Urothelium cell line (cell line): ENCODE data around the gene LOXL3.
A peak's percentile ranks its signal among the peaks of the same experiment; 100 is the strongest.
"Not testable (repeated sequence)": the region's sequence is repeated elsewhere in the genome, so short reads cannot be mapped to it uniquely, and the experiment has no call there.

Experiments
- DNase-seq: peaks from one replicate; pipeline ENCODE4 v3.0.0; 2011; ENCODE audit warnings: low spot score, mixed read lengths
- FAIRE-seq: peaks from 2 replicates; lab custom pipeline; 2011; peaks lifted over from hg19 to GRCh38; lab: Jason Lieb, UNC

Gene LOXL3

DNA sequence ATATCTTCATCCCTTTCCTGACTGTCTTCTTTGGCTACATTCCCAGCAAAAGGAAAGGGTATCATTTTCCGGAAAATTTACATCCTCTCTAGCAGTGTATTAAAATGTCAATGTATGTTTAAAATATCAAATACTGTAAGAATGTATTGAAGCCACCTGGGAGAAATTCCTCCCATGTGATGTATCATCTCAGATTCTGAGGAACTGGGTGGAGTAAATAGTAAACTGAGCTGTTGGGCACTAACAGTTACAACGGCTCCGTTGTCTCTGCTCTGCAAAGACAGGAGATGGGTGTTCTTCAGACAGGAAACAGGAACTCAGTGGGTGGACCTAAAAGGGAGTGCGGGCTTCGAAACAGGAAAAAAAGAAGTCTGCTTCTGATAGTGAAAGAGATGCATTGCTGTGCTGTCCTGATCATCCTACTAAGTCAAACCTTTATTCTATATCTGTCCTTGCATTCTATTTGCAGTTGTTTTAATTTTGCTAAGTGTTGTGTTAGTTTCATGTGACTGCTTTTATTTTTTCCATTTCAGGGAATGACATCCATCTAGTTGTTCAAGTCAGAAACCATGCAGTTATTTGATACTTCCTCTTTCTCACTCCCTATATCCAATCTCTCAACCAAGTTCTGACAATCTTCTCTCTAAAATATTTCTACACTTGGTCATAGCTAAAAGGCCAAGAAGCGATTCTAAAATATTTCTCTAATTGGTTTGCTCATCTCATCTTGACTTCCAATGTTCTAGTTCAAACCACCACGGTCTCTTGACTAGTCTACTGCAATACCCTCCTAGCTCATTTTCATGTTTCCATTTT lies 20.2 kb upstream of the LOXL3 start:
- FAIRE-seq (no peak), DNase-seq (peak; percentile 84)

DNA sequence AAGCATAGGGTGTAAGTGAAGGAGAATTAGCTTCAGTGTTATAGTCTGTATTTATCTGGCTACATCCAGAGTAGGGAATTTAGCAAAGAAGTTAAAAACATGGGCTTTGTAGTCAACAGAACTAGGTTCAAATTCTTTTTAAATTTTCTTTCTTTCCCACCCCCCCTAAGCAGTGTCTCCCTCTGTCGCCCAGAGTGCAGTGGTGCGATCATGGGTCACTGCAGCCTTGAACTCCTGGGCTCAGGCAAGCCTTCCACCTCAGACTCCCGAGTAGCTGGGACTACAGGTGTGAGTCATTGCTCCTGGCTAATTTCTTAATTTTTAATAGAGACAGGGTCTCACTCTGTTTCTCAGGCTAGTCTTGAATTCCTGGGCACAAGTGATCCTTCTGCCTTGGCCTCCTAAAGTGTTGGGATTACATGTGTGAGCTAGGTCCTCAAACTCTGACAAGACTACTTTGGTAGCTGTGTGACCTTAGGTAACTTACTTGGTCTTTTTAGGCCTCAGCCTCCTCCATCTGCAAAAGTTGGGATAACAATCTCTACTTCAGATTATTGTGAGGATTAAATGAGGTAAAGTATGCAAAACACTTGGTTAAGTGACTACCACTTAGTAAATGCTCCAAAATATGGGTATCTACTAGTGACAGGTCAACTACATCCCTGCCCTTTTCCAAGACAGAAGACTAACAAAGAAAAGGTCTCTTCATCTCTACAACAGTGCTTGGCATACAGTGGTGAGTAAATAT lies 18.6 kb upstream of the LOXL3 start:
- no peak for FAIRE-seq
- DNase-seq, result no peak

- FAIRE-seq (no peak), DNase-seq (no peak)
These were observed 17.3 kb upstream of the LOXL3 start for GRCh38 chr2:74571058-74571457.

DNA sequence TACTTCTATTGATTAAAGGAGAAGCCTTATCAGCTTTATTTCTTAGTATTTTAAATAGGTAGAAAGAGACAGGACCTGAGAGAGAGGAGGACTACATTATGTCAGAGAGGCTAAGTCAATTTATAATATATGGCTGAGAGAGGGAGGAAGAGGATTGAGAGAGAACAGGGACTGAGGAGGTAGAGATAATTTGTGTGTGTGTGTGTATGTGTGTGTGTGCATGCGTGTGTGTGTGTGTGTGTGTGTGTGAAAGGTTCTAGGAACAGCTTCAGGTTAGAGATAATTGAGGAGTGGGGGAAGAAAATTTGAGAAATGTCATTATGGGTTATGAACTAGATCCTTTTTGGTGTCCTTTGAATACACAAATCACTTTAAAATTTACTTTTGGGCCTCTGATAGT lies 15.9 kb upstream of the LOXL3 start:
- DNase-seq (no peak), FAIRE-seq (no peak)

DNA sequence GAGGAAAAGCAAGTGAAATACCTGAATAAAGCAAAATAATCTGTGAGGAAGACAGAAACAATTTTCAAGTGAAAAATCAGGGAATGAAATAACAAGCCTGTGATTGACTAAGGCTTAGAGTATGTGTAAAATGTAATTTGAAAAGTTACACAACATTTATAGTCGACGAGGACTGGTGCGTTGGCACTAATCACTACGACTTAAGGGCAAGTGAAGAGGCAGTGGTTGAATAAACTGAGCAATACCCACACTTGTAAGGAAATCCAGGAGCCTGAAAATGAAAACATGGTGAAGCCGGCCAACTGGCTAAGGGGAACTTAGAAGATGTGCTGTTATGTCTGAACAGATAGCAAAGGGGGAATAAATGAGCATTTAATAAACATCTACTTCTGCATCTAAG lies 14.1 kb upstream of the LOXL3 start:
- DNase-seq (no peak), FAIRE-seq (no peak)

DNA sequence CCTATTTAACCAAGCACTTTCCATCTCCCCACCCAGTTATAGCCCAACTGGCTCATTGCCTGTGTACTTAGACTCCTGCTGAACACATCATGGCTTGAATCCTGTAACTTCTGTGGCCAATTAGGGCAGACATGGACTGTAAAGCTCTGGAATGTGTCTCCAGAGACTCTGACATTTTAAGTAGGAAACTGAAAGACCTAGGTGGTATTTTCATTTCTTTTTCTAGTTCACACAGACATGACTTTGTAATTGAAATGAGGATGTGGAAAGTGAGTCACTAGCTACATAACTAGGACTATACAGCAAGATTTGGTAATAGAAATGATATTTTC lies 13.0 kb upstream of the LOXL3 start:
- no peak for FAIRE-seq

GRCh38 chr2:74566076-74566753 lies 12.5 kb upstream of the LOXL3 start:
- FAIRE-seq, result no peak
- DNase-seq, result no peak

More for the DNA sequence above, 13.0 kb upstream of the LOXL3 start:
- DNase-seq, result no peak

GRCh38 chr2:74564222-74564621 lies 10.5 kb upstream of the LOXL3 start:
- DNase-seq, result no peak
- no peak for FAIRE-seq

GRCh38 chr2:74562126-74562775 lies 8.5 kb upstream of the LOXL3 start:
- no peak for DNase-seq
- FAIRE-seq, result peak; percentile 74

GRCh38 chr2:74561022-74561421 lies 7.3 kb upstream of the LOXL3 start:
- DNase-seq, FAIRE-seq: not testable (repeated sequence)

DNA sequence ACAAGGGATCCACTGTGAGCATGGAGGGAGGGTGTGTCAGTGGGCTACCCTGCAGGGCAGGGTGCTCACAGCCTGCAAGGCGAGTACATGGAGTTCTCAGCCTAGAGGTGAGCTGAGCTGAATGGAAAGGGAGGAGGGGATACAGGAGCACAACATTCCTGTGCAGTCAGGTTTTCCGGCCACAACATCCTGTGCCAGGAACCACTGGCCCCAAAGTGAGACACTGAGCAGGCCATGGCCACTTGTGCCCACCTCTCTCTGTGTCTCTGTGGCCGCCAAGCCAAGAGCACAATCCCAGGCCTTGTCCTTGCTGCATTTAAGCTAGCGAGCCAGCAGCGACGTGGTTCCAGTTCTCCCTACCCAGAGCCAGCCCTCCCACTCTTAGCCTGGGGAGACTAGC lies 6.8 kb upstream of the LOXL3 start:
- peak; percentile 77 for DNase-seq
- FAIRE-seq, result peak; percentile 89

DNA sequence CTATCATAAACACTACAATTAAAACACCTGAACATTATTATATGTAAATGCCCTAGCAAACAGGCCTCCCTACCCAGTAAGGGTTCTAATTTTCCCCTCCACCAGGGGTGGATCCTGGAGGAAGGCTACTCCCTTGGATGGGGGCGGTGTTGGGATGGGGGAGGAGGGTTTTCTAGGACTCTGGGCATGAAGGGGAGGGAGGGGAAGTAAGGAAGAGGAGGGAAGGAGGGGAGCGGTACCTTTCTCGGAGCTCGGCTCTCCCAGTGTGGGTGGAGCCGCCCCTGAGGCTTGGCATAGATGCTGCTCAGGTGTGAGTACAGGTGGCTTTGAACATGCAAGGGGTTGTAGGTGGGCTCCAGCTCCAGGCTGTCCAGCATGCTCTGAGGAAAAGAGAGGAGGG lies 6.2 kb upstream of the LOXL3 start:
- no peak for DNase-seq
- peak; percentile 5 for FAIRE-seq

GRCh38 chr2:74558284-74559230 lies 4.8 kb upstream of the LOXL3 start:
- FAIRE-seq (no peak), DNase-seq (no peak)

GRCh38 chr2:74556831-74557370 lies 3.2 kb upstream of the LOXL3 start:
- no peak for DNase-seq
- FAIRE-seq, result no peak

DNA sequence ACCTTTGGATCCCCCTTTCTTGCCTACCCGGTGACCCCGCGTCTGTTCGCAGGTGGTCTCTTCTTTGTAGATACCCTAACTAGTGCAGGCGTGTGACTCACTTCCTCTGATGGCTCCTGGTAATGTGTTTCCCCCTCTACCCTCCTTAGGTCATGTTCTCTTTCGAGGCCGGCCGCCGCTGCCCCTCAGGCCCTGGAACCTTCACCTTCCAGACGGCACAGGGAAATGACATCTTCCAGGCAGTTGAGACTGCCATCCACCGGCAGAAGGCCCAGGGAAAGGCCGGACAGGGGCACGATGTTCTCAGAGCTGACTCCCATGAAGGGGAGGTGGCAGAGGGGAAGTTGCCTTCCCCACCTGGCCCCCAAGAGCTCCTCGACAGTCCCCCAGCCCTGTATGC lies 2.4 kb upstream of the LOXL3 start:
- FAIRE-seq, result no peak
- no peak for DNase-seq

GRCh38 chr2:74555610-74556103 lies 1.9 kb upstream of the LOXL3 start:
- no peak for FAIRE-seq

GRCh38 chr2:74554820-74555531 lies 1.2 kb upstream of the LOXL3 start:
- DNase-seq, result peak; percentile 75

More at GRCh38 chr2:74555610-74556103, 1.9 kb upstream of the LOXL3 start:
- no peak for DNase-seq

GRCh38 chr2:74552914-74553811 lies 579 bp downstream of the LOXL3 start:
- DNase-seq (no peak), FAIRE-seq (no peak)

More at GRCh38 chr2:74554820-74555531, 1.2 kb upstream of the LOXL3 start:
- peak; percentile 92 for FAIRE-seq
